HG03457 (cell line): ENCODE measurements around the gene TM4SF18.
"Not testable (repeated sequence)": the region's sequence is repeated elsewhere in the genome, so short reads cannot be mapped to it uniquely, and the experiment has no call there.

Source experiments
- ATAC-seq: cut with Tn5 transposase; IDR thresholded peaks from one replicate; pipeline ENCODE4 v1.9.1; 2021; ENCODE audit warnings: moderate number of reproducible peaks; ENCODE audit not compliant: unreplicated experiment

Gene TM4SF18, protein sequence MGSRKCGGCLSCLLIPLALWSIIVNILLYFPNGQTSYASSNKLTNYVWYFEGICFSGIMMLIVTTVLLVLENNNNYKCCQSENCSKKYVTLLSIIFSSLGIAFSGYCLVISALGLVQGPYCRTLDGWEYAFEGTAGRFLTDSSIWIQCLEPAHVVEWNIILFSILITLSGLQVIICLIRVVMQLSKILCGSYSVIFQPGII

DNA sequence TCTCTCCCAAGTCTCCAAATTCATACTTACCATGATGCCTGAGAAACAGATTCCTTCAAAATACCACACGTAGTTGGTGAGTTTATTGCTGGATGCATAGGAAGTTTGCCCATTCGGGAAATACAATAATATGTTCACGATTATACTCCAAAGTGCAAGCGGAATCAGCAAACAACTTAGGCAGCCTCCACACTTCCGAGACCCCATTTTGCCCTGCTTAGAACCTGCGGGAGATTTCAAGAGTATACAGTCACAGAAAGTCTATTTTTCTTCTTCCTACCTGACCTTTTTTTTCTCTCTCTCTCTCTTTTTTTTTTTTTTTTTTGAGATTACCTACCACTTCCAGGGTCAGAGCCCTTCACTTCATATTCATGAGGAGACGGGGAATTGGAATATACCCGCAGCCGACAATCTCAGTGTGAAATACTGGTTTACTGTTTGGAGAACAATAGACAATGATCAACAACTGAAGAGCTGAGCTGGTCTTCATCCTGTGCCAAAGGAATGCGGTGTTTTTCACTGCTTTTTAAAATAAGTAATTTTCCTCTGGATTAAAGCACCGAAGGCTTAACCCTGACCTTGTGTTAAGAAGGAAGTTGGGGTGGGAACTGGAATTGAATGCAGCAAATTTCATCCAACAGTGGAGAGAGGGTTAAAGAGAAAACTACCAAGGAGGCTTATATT lies at the start of gene TM4SF18:
TSS of gene TM4SF18 (minus strand) at position 461 of the 684 bp plus-strand sequence. CDS start at position 207, 254 bp downstream.
- ATAC-seq = no peak

GRCh38 chr3:149382518-149382917 lies 49.1 kb upstream of the TM4SF18 start:
- ATAC-seq = no peak

GRCh38 chr3:149382101-149382467 lies 48.6 kb upstream of the TM4SF18 start:
- no peak for ATAC-seq

- ATAC-seq = no peak
Observed at GRCh38 chr3:149381173-149382100, 48.0 kb upstream of the TM4SF18 start.

DNA sequence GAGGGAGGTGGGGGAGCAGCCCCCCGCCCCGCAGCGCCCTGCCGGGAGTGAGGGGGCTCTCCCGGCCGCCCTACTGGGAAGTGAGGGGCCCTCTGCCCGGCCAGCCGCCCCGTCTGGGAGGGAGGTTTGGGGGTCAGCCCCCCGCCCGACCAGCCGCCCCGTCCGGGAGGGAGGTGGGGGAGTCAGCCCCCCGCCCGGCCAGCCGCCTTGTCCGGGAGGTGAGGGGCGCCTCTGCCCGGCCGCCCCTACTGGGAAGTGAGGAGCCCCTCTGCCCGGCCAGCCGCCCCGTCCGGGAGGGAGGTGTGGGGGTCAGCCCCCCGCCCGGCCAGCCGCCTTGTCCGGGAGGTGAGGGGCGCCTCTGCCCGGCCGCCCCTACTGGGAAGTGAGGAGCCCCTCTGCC lies 46.8 kb upstream of the TM4SF18 start:
- ATAC-seq = not testable (repeated sequence)

DNA sequence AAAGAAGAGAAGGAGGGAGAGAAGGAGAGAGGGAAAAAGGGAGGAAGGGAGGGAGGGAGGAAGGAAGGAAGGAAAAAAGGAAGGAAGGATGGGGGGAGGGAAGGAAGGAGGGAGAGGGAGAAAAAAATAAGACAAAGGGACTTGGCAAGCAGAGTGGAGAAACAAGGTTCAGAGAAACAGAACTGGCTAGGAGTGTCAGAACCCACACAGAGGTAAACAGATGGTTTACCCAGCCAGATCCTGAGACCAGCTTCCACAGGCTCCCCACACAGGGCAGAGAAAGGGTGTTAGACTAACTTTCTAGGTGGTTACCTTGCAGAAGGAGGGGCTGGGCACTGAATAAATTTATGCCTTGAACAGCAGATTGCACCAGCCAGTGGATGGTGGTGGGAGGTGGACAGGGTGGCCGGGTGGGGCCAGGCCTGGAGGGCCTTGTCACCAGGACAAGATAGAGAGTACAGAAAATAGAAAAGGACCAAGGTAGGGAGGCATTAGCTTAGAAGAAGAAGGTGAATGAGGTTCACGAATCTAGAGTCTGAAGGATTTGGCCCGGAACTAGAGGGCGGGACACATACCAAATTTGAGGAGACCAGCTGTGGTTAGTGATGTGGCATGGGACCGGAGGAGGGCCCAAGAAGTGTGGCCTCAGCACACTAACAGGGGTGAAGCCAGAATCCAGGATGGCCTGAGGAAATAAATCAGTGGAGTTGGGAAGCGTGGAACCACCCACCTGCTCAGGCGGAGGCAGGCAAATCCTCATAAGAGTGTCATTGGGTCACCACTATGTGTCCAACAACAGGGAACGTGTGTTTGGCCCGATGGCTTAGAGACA lies 45.3 kb upstream of the TM4SF18 start:
- ATAC-seq = no peak

DNA sequence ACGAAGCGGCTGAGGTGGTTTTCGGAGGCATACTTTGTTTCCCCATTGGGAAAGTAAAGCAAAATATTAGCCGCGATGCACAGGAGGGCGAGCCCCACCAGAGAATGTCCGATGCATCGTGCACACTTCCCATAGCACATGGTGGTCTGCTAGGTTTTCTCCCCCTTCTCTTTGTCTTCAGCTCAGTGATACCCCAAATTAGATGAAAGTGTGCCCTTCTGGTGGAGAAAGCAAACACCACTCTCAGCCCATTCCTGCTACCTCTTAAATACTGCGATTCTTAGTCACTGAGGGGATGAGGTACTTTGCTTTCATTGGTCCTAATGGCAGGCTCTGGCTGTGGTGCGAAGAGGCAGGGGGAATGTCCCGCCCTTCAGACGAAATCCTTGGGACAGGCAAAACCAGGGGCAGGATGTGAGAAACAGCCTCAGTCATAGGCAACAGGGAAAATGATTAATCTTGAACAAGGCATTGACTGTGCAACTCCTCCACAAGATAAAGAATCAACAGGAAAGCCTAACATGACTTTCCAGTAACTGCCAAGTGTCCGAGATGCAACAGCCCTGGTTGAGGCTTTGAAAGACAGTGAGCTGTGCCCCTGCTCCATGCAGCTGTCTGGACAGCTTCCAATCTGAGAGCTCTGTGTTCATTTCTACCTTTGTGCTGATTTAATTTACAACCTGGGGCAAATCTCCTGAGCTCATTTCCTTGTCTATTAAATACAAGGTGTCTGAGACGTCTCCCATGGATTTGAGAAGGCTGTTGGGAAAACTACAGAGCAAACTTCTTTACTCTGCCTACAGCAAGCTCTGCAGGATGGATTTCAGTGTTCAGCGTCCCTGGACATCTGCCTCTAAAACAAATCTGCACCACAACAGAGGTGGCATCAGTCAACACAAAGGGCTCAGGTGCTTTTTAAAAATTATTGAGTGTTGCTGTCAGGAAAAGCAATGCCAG lies 44.2 kb upstream of the TM4SF18 start, which contains the start of gene TM4SF1:
TSS of gene TM4SF1 (minus strand) at position 242 of the 957 bp plus-strand sequence. CDS start at position 140, 102 bp downstream.
- no peak for ATAC-seq

DNA sequence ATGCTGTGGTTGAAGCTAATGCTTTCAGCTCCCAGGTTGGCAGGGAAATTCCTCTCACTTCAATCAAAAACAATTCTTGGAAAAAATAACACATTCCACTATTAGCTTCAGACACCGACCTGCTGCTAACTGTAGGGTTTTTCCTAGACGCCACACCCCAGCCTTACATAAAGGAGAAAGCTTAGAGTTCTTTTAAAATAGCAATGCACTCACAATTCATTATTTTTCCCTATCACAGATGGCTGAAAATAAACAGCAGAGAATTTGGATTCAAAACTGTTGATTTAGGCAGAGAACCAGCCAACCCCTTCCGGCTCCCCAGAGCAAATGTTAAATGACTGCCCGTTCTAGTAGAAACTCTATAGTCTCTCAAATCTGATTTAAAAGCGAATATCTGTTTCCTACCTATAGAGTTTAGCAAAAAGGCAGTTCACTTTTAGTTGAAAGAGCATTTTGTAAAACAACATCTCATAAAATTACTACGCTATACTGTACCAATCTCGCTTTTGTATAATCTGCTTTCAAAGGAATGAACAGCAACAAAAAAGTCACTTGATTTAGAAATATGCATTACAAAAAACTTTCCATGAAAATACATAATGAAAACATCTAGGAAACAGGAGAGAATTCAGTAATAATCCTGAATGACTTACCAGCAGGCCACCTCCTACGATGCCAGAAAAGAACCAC lies 43.4 kb upstream of the TM4SF18 start:
- no peak for ATAC-seq

GRCh38 chr3:149375501-149376196 lies 42.2 kb upstream of the TM4SF18 start:
- ATAC-seq = no peak

DNA sequence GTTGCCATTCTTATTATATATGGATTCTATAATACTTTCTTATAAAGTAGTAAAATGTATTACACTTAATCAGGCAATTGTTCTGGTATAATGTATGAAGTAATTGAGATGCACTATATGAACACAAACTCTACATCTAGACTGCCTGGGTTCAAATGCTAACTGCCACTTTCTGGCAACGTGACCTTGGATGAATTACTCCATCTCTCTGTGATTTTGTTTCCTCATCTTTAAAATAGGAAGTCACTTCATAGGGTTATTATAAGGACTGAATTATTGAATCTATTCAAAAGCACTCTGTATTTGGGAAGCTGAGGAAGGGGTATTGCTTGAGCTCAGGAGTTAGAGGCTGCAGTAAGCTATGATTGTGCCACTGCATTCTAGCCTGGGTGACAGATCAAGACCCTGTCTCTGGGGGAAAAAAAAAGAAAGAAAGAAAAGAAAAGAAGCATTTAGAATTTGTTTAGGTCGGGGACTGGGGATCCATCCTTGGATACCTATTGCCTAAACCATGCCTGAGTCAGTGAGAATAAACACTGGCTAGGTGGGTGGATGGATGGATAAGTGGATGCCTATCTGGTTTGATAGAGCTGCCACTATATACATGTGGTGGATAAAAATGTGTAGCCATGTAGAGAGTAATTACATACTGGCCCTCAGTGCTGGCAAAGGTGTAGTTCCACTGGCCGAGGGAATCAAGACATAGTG lies 41.5 kb upstream of the TM4SF18 start:
- ATAC-seq = no peak

DNA sequence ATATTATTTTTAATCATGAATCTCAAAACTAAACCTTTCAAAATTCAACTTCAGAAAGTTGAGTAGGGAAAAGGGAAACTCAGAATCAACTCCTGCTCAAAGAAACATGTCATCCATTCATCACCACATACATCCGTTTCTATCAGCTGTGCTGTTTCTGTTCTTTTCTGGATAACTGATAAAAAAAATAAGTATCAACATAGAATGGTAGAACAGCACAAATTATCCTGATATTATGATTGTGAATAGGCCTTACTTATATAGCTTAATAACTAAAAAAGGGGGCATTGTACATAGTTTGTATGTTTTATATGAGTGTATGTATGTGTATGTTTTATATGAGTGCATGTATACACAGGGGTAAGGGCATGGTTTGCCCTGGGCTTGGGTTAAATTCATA lies 41.0 kb upstream of the TM4SF18 start:
- no peak for ATAC-seq

GRCh38 chr3:149373235-149374125 lies 40.0 kb upstream of the TM4SF18 start:
- no peak for ATAC-seq

DNA sequence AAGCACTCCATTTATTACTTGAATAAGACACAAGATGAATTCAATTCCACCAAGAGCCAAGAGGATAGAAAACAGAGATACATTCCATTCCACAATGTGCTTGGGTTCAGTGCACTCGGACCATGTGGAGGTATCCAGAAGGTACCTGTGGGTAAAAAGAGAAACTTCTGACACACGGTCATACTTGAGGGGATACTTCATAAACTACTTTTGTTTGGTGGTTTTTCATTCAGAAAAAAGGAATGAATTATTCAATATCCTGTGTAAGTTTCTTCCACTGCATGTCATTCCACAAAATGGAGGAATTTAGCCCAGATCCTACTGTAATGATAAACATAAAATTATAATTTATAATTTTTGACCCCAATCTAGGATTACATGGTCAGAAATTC lies 38.3 kb upstream of the TM4SF18 start:
- ATAC-seq = no peak

DNA sequence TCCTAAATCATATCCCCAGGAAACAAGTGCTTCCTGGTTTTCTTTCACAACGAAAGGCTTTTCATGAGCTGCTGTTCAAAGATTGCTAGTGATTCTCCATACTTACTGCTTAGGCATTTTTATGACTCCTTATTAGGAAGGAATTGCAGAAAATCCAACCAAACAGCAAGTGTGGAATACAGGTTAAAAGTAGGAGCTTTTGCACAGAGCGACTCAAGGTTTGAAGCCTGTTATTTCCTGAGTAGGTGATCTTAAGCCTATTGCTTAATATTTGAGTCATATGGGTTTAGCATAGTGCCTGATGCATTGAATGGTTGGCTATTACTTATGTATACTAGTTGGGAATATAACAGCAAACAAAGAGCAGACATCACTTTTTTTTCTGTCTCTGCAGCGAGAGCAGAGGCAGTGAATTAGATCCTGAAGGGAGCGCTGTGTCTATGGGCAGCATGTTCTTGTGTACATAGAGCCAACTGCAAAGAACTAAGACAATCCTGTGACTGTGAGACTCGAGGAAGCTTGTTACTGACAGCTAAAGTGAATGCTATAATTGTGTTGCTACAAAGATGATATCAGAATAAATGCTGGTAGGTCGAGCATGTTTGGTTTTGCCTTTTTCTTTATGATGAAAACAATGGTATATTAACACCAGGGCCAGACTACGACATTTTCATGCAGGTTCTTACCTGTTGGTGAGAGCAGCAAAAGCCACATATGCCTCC lies 37.7 kb upstream of the TM4SF18 start:
- no peak for ATAC-seq

DNA sequence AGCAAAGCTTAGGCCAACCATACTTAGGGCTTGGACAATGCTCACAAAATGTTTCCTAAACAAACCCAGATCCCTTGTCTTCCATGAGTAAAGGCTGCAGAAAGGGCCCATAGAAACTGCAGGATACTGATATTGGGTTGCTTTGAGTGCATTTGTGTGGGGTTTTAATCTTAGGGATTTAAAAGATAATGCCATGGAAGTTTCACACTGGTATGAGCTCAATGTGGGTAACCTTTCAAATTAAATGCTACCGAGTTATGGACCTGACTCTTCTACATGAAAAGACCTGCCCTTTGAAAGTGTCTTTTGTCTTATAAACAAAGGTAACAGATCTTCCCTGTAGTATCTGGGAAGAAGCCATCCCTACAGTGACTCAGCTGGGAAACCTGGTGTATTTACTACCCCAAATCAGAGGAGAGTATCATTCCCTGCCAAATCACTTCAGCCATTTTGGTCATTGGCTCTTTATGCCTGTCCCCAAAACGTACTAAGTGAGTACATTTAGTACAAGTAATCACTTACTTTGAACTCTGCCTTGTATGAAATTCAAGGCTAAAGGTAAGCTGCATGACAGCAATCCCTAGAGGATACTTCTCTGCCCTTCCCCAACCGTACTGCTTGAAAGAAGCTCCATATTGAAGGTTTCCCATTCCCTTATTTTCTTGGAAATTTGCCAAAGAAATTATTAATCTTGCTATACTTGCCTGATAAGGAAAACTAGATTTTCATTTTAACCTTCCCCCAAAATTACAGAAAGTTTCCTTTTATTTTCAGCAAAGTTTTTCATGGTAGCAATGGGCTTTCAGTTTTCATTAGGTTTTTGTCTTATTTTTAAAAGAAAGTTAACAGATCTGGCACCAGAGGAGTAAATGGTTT lies 36.8 kb upstream of the TM4SF18 start:
- ATAC-seq = no peak
